IMR-90 (cell line): ENCODE results near the gene RIMBP2. TPM values are rescaled to one million over a fixed set of nuclear protein-coding genes. Genes with fewer than 3 reads are reported as not detected.

ENCODE experiments used
- ATAC-seq: fragments of 200-7000 bp; cut with Tn5 transposase; 2 replicates; pipeline ENCODE4 v1.9.1; 2020; ENCODE audit warnings: low read depth, mild to moderate bottlenecking, moderate library complexity
- BruUV-seq: library from RNA; stranded (reverse); fragments of 400-500 nt; replicated peaks from 2 replicates; lab custom pipeline; 2021; lab: Mats Ljungman, UMichigan
- CTCF ChIA-PET: fragments of 300-600 bp; formaldehyde crosslinking; extraction: SDS; loops from one replicate; lab custom pipeline; 2021; ENCODE audit warnings: antibody characterized with exemption; lab: Yijun Ruan, JAX
- POLR2A ChIA-PET: fragments of 300-600 bp; sonication (Branson Sonifier 250); formaldehyde crosslinking; loops from one replicate; lab custom pipeline; 2022; ENCODE audit warnings: antibody characterized with exemption; ENCODE audit not compliant: unreplicated experiment; lab: Charles Lee
- DNase-seq: peaks from one replicate; pipeline ENCODE4 v3.0.0; 2013
- H2AFZ ChIP-seq: replicated peaks from 2 replicates; pipeline ENCODE3; 2013; ENCODE audit warnings: low read length, mild to moderate bottlenecking; ENCODE audit not compliant: poor library complexity
- H2AK5ac ChIP-seq: 2 replicates; pipeline ENCODE4 v1.6.1; 2013; ENCODE audit warnings: low read depth, low read length, inconsistent platforms
- H2AK9ac ChIP-seq: replicated peaks from 2 replicates; pipeline ENCODE3; 2013; ENCODE audit warnings: mild to moderate bottlenecking, low read depth, low read length, moderate library complexity; ENCODE audit not compliant: poor library complexity
- H2BK120ac ChIP-seq: 2 replicates; pipeline ENCODE4 v1.6.1; 2013; ENCODE audit warnings: low read depth, low read length, inconsistent platforms
- H2BK15ac ChIP-seq: 3 replicates; pipeline ENCODE4 v1.6.1; 2013; ENCODE audit warnings: low read depth, low read length, inconsistent platforms
- H2BK20ac ChIP-seq: 2 replicates; pipeline ENCODE4 v1.6.1; 2013; ENCODE audit warnings: low read depth, mild to moderate bottlenecking, inconsistent platforms, low read length, moderate library complexity
- H2BK5ac ChIP-seq: 2 replicates; pipeline ENCODE4 v1.6.1; 2013; ENCODE audit warnings: mild to moderate bottlenecking, low read depth, low read length, inconsistent platforms; ENCODE audit not compliant: poor library complexity, severe bottlenecking
- H3K14ac ChIP-seq: replicated peaks from 2 replicates; pipeline ENCODE4 v1.6.1; 2013; ENCODE audit warnings: low read depth, low read length, inconsistent platforms
- H3K18ac ChIP-seq: 2 replicates; pipeline ENCODE4 v1.6.1; 2013; ENCODE audit warnings: low read depth, low read length, control low read depth
- H3K23ac ChIP-seq: 2 replicates; pipeline ENCODE4 v1.6.1; 2013; ENCODE audit warnings: low read depth, low read length, inconsistent platforms
- H3K27ac ChIP-seq: 2 replicates; pipeline ENCODE4 v1.5.1; 2013; ENCODE audit warnings: mild to moderate bottlenecking, control low read depth, low read length; ENCODE audit not compliant: insufficient read depth
- H3K27me3 ChIP-seq: 2 replicates; pipeline ENCODE4 v1.6.1; 2013; ENCODE audit warnings: low read length; ENCODE audit not compliant: control insufficient read depth, insufficient read depth
- H3K36me3 ChIP-seq: 2 replicates; pipeline ENCODE4 v1.6.1; 2013; ENCODE audit warnings: low read length, mixed read lengths; ENCODE audit not compliant: control insufficient read depth, insufficient read depth
- H3K4ac ChIP-seq: 2 replicates; pipeline ENCODE4 v1.6.1; 2013; ENCODE audit warnings: low read depth, low read length, inconsistent platforms
- H3K4me1 ChIP-seq: 2 replicates; pipeline ENCODE4 v1.6.1; 2013; ENCODE audit warnings: low read length, mixed read lengths; ENCODE audit not compliant: control insufficient read depth, insufficient read depth
- H3K4me2 ChIP-seq: 2 replicates; pipeline ENCODE4 v1.6.1; 2013; ENCODE audit warnings: low read depth, mild to moderate bottlenecking, control low read depth, low read length, moderate library complexity
- H3K4me3 ChIP-seq: 2 replicates; pipeline ENCODE4 v1.5.1; 2013; ENCODE audit warnings: low read depth, mild to moderate bottlenecking, control low read depth, low read length, moderate library complexity; ENCODE audit not compliant: insufficient read depth
- H3K56ac ChIP-seq: 2 replicates; pipeline ENCODE4 v1.6.1; 2013; ENCODE audit warnings: low read length, inconsistent platforms; ENCODE audit not compliant: insufficient read depth; ENCODE audit errors: extremely low read depth
- H3K79me1 ChIP-seq, 2 experiments: 2 replicates each; pipeline ENCODE4 v1.6.1; 2013; ENCODE audit warnings: low read length in 2 of 2, inconsistent platforms in 1 of 2, low read depth in 1 of 2
- H3K9ac ChIP-seq: 2 replicates; pipeline ENCODE4 v1.6.1; 2013; ENCODE audit warnings: low read depth, low read length, control low read depth
- H3K9me1 ChIP-seq: 2 replicates; pipeline ENCODE4 v1.6.1; 2013; ENCODE audit warnings: low read length, inconsistent platforms; ENCODE audit not compliant: insufficient read depth
- H3K9me3 ChIP-seq: 2 replicates; pipeline ENCODE4 v1.6.1; 2013; ENCODE audit warnings: low read length; ENCODE audit not compliant: control insufficient read depth, insufficient read depth
- H4K20me1 ChIP-seq: 2 replicates; pipeline ENCODE4 v1.6.1; 2013; ENCODE audit warnings: low read length, inconsistent platforms; ENCODE audit not compliant: insufficient read depth
- H4K5ac ChIP-seq: 2 replicates; pipeline ENCODE4 v1.6.1; 2013; ENCODE audit warnings: mild to moderate bottlenecking, low read depth, low read length, control low read depth
- H4K8ac ChIP-seq, 2 experiments: 2 replicates each; pipeline ENCODE4 v1.6.1; 2013; ENCODE audit warnings: low read depth in 2 of 2, low read length in 2 of 2, control low read depth in 1 of 2, inconsistent platforms in 1 of 2
- H4K91ac ChIP-seq: 2 replicates; pipeline ENCODE4 v1.6.1; 2013; ENCODE audit warnings: low read depth, low read length, inconsistent platforms; ENCODE audit not compliant: insufficient read depth
- BHLHE40 ChIP-seq: fragments of 150-350 bp; IDR thresholded peaks from 2 replicates; pipeline ENCODE4 v1.6.1; 2016; ENCODE audit warnings: mild to moderate bottlenecking, low read depth, low read length
- CEBPB ChIP-seq: IDR thresholded peaks from 2 replicates; pipeline ENCODE4 v1.6.1; 2012; ENCODE audit warnings: low read depth, low read length, improper control_type of control experiment
- CHD1 ChIP-seq: IDR thresholded peaks from 2 replicates; pipeline ENCODE4 v1.6.1; 2012; ENCODE audit warnings: low read depth, low read length, improper control_type of control experiment
- FOS ChIP-seq: fragments of 150-350 bp; IDR thresholded peaks from 2 replicates; pipeline ENCODE4 v1.6.1; 2016; ENCODE audit warnings: low read depth, low read length
- MAFK ChIP-seq: IDR thresholded peaks from 2 replicates; pipeline ENCODE4 v1.6.1; 2012; ENCODE audit warnings: low read depth, low read length, improper control_type of control experiment
- MAZ ChIP-seq: IDR thresholded peaks from 2 replicates; pipeline ENCODE4 v1.6.1; 2012; ENCODE audit warnings: low read depth, mild to moderate bottlenecking, low read length, improper control_type of control experiment, moderate library complexity, borderline replicate concordance
- MXI1 ChIP-seq: IDR thresholded peaks from 2 replicates; pipeline ENCODE4 v1.6.1; 2012; ENCODE audit warnings: low read depth, mild to moderate bottlenecking, low read length, moderate library complexity, borderline replicate concordance
- NFE2L2 ChIP-seq: fragments of 150-350 bp; IDR thresholded peaks from 2 replicates; pipeline ENCODE4 v1.6.1; 2016; ENCODE audit warnings: low read depth, mild to moderate bottlenecking, low read length
- POLR2A ChIP-seq: IDR thresholded peaks from 2 replicates; pipeline ENCODE4 v1.6.1; 2012; ENCODE audit warnings: mild to moderate bottlenecking, low read depth, low read length
- RAD21 ChIP-seq: IDR thresholded peaks from 2 replicates; pipeline ENCODE4 v1.6.1; 2012; ENCODE audit warnings: low read length, improper control_type of control experiment
- RCOR1 ChIP-seq: IDR thresholded peaks from 2 replicates; pipeline ENCODE4 v1.6.1; 2012; ENCODE audit warnings: mild to moderate bottlenecking, low read length, improper control_type of control experiment; ENCODE audit not compliant: insufficient replicate concordance
- RFX5 ChIP-seq: IDR thresholded peaks from 2 replicates; pipeline ENCODE4 v1.8.0; 2012; ENCODE audit warnings: low read depth, mild to moderate bottlenecking, low read length, moderate library complexity
- SMC3 ChIP-seq: fragments of 150-350 bp; IDR thresholded peaks from 2 replicates; pipeline ENCODE4 v1.6.1; 2016; ENCODE audit warnings: low read depth, mild to moderate bottlenecking, antibody characterized with exemption, low read length, moderate library complexity
- WGBS, 2 experiments: methylation state at CpG; one replicate each; pipeline versions ENCODE4 v1.1.5 to v1.1.7; 2013; ENCODE audit warnings: missing lambda C conversion rate in 2 of 2; ENCODE audit not compliant: insufficient read length in 1 of 2; ENCODE audit errors: extremely low coverage in 2 of 2; 5-methylcytosine and 5-hydroxymethylcytosine counted together
- dilution Hi-C: fragments of 300-500 bp; cut with HindIII; formaldehyde crosslinking; loops from one replicate; pipeline ENCODE4 v1.14.3; 2018; ENCODE audit warnings: low sequenced_read_pairs; ENCODE audit not compliant: unreplicated experiment
- in situ Hi-C: fragments of 300-500 bp; cut with MboI; formaldehyde crosslinking; loops from 3 replicates; pipeline ENCODE4 v1.14.3; 2019; ENCODE audit warnings: low sequenced_read_pairs, inconsistent platforms, mixed read lengths
- intact Hi-C: fragments of 100-400 bp; cut with micrococcal nuclease; formaldehyde crosslinking; loops from 2 replicates; pipeline ENCODE4 v1.10.0; 2022
- polyA plus RNA-seq, 3 experiments: library from polyadenylated mRNA; depleted of rRNA; stranded (reverse); fragments of >200 nt; gene quantifications; 2 replicates each; pipeline ENCODE4 v1.2.3, GENCODE V29; 2012; ENCODE audit warnings: low replicate concordance in 1 of 3
- total RNA-seq: library from RNA; depleted of rRNA; stranded (reverse); fragments of >200 nt; gene quantifications from 2 replicates; pipeline ENCODE4 v1.2.3, GENCODE V29; 2012
- TF ChIP-seq, protein P1 (sequence below): conservative IDR thresholded peaks from 2 replicates; pipeline ENCODE4 v1.5.1; 2012; ENCODE audit warnings: mild to moderate bottlenecking, low read depth, low read length, improper control_type of control experiment
- TF ChIP-seq, protein P2 (sequence below): fragments of 150-350 bp; IDR thresholded peaks from 2 replicates; pipeline ENCODE4 v1.6.1; 2017; ENCODE audit warnings: mild to moderate bottlenecking, antibody characterized with exemption, low read length, low read depth
- TF ChIP-seq, protein P3 (sequence below): fragments of 150-350 bp; IDR thresholded peaks from 2 replicates; pipeline ENCODE4 v1.6.1; 2016; ENCODE audit warnings: low read depth, mild to moderate bottlenecking, low read length, moderate library complexity, borderline replicate concordance

The RIMBP2 gene
- total and polyA plus RNA-seq, 2 of the 4 experiments (the other 2 are of a cell fraction) = not detected

DNA sequence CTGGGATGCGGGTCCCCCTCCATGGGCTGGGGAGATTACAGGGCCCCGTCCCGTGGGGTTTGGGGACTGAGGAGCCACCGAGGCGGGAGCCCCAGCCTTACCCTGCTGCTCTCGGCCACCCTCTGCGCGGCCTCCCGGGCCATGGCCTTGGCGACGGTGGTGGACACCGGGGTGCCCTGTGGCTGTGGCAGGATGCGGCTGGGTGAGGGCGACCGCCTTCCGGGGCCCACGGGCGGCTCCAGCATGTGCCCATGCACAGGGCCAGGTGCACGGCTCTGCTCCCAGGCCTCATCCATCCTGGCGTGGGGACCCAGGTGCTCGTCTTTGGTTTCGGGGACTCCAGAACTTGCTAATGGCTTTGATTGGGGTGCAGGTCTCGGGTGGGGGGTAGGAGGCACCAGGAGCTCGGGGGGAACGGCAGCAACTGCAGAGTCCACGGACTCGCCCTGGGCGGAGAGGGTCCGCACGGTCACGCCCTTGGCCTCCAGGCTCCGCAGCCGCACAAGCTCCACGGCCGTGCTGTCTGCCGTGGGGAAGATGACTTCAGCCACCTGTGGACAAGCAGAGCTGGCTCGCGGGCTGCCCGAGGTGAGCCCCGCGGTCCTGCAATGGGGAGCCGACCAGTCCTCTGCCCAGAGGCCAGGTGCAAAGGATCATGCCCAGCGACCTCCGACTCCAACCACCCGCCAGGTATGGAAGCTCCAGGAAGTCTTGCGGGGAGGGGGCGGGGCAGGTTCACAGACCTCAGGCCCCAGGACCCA is 279.2 kb downstream of the RIMBP2 start:
- H2BK20ac ChIP-seq = no peak overlapping the region
- no peaks in the 10 kb centered on the region for H3K79me1 ChIP-seq
- H3K27ac ChIP-seq = no peak overlapping the region
- H2AK9ac ChIP-seq = no peak overlapping the region
- DNase-seq = no peak
- H3K9me1 ChIP-seq = no peaks in the 10 kb centered on the region
- H3K4me2 ChIP-seq = no peak overlapping the region
- no peak overlapping the region for H3K56ac ChIP-seq
- H2AFZ ChIP-seq = no peak overlapping the region
- 87% methylated on average over 14 of the region's 47 CpGs; no CpG with 5 or more reads in 1 of the 2 experiments for WGBS, 2 experiments
- ATAC-seq = no peak
- no peak overlapping the region for H3K9ac ChIP-seq
- CTCF ChIA-PET = no interaction called here
- H2BK15ac ChIP-seq = no peak overlapping the region
- no peaks in the 10 kb centered on the region for H3K4me1 ChIP-seq
- H4K20me1 ChIP-seq = no peaks in the 10 kb centered on the region
- in situ Hi-C loops (no loop called here), dilution Hi-C loops (no loop called here), intact Hi-C loops (no loop called here)
- POLR2A ChIA-PET = no interaction called here
- H3K9me3 ChIP-seq = peaks cover 49% of the 10 kb centered on the region
- no peak overlapping the region for H3K14ac ChIP-seq
- H4K8ac ChIP-seq = no peak overlapping the region
- no peak overlapping the region for H3K4me3 ChIP-seq
- H2BK5ac ChIP-seq = no peak overlapping the region
- no peak overlapping the region for H4K91ac ChIP-seq
- H3K18ac ChIP-seq = no peak overlapping the region
- no peak overlapping the region for H2BK120ac ChIP-seq
- TF ChIP-seq NFE2L2 (no peak), POLR2A (no peak), MXI1 (no peak), CEBPB (no peak), FOS (no peak), RAD21 (no peak), BHLHE40 (no peak), SMC3 (no peak), MAZ (no peak), MAFK (no peak), RFX5 (no peak), RCOR1 (no peak), CHD1 (no peak)
- TF ChIP-seq, protein P1, sequence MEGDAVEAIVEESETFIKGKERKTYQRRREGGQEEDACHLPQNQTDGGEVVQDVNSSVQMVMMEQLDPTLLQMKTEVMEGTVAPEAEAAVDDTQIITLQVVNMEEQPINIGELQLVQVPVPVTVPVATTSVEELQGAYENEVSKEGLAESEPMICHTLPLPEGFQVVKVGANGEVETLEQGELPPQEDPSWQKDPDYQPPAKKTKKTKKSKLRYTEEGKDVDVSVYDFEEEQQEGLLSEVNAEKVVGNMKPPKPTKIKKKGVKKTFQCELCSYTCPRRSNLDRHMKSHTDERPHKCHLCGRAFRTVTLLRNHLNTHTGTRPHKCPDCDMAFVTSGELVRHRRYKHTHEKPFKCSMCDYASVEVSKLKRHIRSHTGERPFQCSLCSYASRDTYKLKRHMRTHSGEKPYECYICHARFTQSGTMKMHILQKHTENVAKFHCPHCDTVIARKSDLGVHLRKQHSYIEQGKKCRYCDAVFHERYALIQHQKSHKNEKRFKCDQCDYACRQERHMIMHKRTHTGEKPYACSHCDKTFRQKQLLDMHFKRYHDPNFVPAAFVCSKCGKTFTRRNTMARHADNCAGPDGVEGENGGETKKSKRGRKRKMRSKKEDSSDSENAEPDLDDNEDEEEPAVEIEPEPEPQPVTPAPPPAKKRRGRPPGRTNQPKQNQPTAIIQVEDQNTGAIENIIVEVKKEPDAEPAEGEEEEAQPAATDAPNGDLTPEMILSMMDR = no peak
- TF ChIP-seq, protein P2, sequence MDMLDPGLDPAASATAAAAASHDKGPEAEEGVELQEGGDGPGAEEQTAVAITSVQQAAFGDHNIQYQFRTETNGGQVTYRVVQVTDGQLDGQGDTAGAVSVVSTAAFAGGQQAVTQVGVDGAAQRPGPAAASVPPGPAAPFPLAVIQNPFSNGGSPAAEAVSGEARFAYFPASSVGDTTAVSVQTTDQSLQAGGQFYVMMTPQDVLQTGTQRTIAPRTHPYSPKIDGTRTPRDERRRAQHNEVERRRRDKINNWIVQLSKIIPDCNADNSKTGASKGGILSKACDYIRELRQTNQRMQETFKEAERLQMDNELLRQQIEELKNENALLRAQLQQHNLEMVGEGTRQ = no peak
- TF ChIP-seq, protein P3, sequence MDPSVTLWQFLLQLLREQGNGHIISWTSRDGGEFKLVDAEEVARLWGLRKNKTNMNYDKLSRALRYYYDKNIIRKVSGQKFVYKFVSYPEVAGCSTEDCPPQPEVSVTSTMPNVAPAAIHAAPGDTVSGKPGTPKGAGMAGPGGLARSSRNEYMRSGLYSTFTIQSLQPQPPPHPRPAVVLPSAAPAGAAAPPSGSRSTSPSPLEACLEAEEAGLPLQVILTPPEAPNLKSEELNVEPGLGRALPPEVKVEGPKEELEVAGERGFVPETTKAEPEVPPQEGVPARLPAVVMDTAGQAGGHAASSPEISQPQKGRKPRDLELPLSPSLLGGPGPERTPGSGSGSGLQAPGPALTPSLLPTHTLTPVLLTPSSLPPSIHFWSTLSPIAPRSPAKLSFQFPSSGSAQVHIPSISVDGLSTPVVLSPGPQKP = no peak
- no peaks in the 10 kb centered on the region for H3K27me3 ChIP-seq
- H4K5ac ChIP-seq = no peak overlapping the region
- BruUV-seq = no TSS peak
- no peak overlapping the region for H3K4ac ChIP-seq
- H2AK5ac ChIP-seq = no peak overlapping the region
- H3K23ac ChIP-seq = no peak overlapping the region
- no peaks in the 10 kb centered on the region for H3K36me3 ChIP-seq
